ENCODE data around the gene DGKG.

DNA sequence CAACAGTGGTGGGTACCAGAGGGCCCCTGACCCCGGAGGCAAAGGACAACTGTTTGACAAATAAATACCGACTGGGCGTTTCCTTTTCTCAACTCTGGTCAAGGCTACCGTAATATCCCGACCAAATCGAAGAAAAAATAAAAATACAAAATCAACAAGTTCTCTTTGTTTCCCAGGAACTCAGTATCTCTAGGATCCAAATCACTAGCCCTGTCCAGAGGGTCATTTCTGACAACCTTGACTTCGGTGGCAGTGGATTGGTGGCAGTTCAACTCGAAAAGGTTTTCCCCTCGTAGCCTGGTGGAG, 456 bp upstream of the DGKG start:
- TF ChIP-seq POLR2A (IDR thresholded peaks at IDR 0.05; ENCODE audit: low read depth, low read length), result no peak
- TF ChIP-seq PAX5 (IDR thresholded peaks at IDR 0.05; ENCODE audit: insufficient read depth, low read length, severe bottlenecking), result no peak
